GM21723 (cell line): Measurements from ENCODE around the gene ARVCF.

ENCODE experiments used
- ATAC-seq: cut with Tn5 transposase; IDR thresholded peaks from one replicate; pipeline ENCODE4 v1.9.1; 2021; ENCODE audit warnings: mild to moderate bottlenecking, moderate library complexity; ENCODE audit not compliant: unreplicated experiment

Gene ARVCF

DNA sequence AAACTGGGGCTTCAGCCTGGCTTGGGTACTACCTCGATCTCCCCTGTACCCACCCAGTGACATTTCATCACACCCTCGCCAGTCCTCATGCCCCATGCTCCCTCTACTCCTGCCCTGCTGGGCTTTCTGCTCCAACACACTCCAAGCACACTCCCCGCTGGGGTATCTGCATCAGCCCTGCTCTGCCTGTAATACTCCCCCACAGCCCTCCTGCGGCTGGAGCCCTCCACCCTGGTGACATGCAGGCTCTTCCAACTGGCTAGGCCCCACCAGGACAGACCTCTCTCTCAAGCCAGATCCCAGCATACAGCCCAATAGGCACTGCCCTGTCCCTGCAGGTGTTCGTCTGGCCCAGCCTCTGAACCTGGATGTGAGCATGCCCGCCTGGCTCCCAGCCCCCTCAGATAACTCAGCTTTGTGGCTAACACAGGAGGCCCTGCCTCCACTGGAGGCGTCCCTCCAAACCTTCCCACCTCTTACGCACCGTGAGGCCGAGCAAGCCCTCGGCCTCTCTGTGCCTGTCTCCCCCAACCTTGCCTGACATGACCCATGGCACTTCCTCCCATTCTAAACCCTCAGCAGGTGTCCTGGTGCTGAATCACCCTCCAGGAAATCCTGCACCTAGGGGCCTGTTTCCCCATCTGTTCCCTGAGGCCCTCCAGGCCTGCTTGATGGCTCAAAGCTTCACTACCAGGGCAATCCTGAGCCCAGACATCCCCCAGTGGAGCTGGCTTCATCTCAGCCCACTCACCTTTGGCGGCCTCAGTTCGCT is 41.5 kb downstream of the ARVCF start:
- no peak for ATAC-seq

DNA sequence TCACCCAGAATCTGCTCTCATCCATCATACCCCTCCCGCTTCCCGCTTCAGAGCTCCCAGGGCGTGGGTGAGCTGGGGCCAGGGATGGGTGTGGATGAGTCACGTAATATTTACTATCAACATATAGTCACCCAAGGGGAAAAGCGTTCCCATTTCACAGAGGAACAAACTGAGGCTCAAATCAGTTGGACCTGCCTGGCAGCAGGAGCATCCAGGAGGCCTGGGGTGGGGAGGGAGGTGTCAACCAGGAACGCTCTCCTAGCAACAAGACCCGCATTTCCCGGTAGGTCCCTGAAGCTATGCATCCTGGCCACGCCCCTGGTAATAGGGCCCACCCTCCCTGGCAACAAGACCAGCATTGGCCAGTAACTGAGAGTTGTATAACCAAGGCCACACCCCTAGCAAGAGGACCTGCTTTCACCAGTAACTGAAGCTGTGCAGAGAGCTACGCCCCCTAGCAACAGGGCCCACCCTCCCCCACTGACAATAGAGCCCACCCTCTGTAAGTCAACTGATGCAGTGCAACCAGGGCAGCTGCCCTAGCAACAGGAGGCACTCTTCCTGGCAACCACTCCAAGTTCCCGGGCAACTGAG is 42.3 kb downstream of the ARVCF start:
- ATAC-seq: no peak

GRCh38 chr22:19973551-19974267 is 42.9 kb downstream of the ARVCF start:
- ATAC-seq: no peak

GRCh38 chr22:19972652-19973550 is 43.7 kb downstream of the ARVCF start:
- no peak for ATAC-seq

DNA sequence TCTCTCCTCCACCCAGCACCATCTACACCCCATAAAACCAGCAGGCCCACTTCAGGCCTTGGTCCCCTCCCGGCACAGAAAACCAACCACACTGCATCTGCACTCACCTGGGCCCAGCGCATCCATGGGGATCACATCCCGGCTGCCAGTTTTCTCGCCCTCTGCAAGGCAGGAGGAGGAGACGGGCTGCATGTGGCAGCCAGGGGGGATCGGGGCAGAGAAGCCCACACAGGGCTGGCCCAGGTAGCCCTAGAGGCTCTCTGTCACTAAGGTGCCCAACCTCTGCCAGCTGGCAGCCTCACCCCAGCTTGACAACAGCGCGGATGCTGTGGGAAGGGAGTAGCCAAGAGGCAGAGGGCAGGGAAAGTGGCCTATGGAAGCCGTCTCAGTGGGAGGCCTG is 44.4 kb downstream of the ARVCF start:
- no peak for ATAC-seq

DNA sequence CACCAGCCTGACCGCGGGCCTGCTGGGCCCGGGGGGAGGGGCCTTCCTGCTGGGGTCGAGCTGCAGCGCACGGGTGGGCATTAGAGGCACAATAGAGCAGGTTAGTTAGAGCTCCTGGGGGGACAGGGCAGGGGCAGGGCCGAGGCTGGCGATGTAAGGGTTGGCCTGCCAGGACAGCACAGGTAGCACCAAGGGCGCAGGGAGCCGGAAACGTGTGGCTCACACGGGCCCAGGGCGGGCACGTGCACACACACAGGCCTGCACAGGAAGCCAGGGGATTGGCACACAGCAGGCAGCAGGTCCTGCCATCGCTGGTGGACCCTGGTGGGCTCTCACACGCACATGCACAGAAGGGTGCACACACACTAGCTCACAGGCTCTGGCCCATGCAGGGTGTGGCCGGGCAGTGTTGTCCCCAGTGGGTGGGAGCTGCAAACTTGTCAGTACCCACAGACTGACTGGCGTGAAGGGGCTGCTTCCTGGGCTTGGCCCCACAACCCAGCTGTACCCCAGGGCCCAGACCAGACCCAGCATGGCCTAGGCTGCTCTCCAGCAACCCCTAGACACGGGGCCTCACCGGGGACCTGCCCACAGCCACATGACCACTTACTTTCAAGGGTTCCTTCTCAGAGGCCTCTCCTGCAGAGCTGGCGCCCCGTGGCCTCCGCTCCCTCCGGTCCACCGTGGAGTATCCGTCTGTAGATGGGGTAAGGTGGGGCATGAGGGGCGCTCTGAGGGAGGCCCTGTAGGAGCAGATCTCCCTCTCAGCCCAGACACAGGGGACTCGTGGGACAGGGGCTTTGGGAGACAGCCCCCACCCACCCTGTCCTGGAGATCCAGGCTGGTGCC is 45.1 kb downstream of the ARVCF start:
- ATAC-seq: no peak

GRCh38 chr22:19970479-19971275 is 45.9 kb downstream of the ARVCF start:
- no peak for ATAC-seq

GRCh38 chr22:19970031-19970478 is 46.6 kb downstream of the ARVCF start:
- ATAC-seq: no peak

GRCh38 chr22:19969141-19969928 is 47.3 kb downstream of the ARVCF start:
- no peak for ATAC-seq

DNA sequence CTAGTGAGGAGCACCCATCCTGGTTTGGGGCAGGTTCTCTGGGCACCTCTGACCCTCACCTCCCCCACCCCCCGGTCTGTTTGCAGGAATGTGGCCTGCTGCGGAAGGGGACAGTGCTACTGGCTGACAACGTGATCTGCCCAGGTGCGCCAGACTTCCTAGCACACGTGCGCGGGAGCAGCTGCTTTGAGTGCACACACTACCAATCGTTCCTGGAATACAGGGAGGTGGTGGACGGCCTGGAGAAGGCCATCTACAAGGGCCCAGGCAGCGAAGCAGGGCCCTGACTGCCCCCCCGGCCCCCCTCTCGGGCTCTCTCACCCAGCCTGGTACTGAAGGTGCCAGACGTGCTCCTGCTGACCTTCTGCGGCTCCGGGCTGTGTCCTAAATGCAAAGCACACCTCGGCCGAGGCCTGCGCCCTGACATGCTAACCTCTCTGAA is 48.2 kb downstream of the ARVCF start:
- no peak for ATAC-seq

DNA sequence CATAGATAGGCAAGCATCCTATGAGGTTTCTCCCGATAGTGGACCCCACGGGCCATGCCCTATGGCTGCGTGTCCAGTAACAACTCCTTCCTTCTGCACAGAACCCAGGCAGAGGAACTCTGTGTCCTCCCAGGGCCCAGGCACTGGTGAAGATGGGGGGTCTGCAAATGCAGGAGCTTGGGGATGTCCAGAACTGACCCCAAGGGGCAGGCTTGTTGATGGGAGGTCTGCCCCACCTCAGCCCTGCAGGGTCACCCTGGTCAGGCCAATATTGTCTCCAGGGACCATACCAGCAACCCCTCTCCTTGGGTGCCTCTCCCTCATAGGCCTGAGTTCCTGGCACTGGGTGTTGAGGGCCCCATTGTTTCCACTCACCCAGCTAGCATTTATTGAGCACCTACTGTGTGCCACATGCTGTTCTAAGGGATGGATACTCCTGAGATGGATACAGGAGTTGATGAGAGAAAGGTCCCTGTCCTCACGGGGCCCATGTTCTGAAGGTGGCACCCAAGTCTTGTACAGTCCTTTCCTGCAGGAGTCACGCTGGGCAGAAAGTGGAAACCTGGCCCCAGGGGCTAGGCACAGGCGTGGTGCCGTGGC is 48.7 kb downstream of the ARVCF start:
- no peak for ATAC-seq

DNA sequence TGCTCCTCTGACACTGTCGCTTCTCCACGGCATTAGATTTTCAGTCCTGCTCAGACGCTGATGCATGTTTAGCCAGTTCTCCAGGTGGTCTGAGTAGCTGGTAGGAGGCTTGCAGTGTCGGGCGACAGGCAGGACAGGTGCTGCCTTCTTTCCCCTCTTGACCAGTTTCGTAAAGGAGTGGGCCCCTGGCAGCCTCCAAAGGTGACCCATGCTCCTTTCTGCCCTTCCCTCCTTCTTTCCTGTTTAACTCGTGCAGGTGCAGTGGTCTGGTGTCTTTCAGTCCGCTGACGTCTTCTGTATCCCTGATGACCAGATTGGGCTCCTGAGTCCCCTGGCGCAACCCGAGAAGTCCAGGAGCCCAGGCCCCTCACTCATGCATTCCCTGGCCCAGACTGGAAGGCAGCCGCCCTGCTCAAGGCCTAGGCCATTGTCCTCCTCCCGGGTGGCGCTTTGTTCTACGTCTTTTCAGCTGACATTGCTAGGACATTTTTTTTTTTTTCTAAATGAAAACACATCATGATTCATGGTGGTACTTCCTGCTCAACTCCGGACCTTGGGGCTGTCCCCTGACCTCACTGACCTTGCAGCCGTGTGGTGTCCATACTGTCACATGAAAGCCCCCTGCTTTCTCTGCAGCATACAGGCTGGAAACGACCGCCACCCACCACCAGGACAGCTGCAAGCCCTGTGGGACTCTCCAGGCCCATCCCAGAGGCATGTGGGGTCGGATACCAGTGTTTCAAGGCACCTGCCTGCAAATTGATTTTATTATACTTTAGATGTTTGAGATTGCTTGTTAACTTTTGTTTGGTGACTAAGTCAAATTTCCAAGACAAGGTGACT is 49.5 kb downstream of the ARVCF start:
- no peak for ATAC-seq

GRCh38 chr22:19965771-19966709 is 50.6 kb downstream of the ARVCF start:
- ATAC-seq: no peak

- ATAC-seq: no peak
Observed at GRCh38 chr22:19964701-19965386, 51.8 kb downstream of the ARVCF start.

- no peak for ATAC-seq
Observed at GRCh38 chr22:19963863-19964642, 52.6 kb downstream of the ARVCF start.
